Measurements from ENCODE around the gene TMPRSS11E.
"Not testable (repeated sequence)": the region's sequence is repeated elsewhere in the genome, so short reads cannot be mapped to it uniquely, and the experiment has no call there.

The TMPRSS11E gene, protein sequence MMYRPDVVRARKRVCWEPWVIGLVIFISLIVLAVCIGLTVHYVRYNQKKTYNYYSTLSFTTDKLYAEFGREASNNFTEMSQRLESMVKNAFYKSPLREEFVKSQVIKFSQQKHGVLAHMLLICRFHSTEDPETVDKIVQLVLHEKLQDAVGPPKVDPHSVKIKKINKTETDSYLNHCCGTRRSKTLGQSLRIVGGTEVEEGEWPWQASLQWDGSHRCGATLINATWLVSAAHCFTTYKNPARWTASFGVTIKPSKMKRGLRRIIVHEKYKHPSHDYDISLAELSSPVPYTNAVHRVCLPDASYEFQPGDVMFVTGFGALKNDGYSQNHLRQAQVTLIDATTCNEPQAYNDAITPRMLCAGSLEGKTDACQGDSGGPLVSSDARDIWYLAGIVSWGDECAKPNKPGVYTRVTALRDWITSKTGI

GRCh38 chr4:68447201-68447600 lies at the start of gene TMPRSS11E:
TSS of gene TMPRSS11E (plus strand) at chr4:68447463. CDS start at chr4:68447513, 50 bp downstream.
- no peak for DNase-seq

DNA sequence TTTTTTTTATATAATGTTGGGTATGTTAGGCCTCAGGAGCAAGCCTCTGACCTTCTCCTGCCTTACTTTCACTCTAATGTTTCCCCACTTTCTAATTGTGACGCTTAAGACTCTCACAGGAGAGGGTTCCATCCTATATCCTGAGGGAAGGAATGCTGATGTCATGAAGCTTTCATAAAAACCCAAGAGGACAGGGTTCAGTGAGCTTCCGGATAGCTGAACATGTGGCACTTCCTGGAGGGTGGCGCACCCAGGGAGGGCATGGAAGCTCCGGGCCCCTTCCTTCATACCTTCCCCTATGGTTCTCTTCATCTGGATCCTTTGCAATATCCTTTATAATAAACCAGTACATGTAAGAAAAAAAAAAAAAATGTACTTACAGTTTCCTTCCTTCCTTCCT lies 48.0 kb upstream of the TMPRSS11E start:
- DNase-seq: no peak

GRCh38 chr4:68401231-68401630 lies 46.0 kb upstream of the TMPRSS11E start:
- no peak for DNase-seq

GRCh38 chr4:68404153-68404552 lies 43.1 kb upstream of the TMPRSS11E start:
- DNase-seq: no peak

- not testable (repeated sequence) for DNase-seq
These were observed 41.4 kb upstream of the TMPRSS11E start for GRCh38 chr4:68405718-68406478.

DNA sequence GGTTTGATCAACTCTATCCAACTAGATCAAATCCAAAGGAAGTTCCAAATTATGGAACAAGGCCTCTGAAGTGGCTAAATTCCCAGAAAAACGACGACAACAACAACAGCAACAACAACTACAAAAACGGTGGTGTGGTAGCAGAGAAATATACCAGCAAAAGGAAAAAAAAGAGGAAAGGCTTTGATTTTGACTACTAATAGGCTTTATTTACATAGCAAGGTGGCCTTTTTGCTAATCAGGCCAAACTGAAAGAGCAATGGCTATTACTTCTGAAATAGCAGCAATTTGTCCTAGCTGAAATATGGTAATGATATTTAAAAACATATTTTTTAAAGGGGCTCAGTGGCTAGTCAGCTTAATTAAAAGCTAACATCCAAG lies 40.8 kb upstream of the TMPRSS11E start:
- DNase-seq: no peak

DNA sequence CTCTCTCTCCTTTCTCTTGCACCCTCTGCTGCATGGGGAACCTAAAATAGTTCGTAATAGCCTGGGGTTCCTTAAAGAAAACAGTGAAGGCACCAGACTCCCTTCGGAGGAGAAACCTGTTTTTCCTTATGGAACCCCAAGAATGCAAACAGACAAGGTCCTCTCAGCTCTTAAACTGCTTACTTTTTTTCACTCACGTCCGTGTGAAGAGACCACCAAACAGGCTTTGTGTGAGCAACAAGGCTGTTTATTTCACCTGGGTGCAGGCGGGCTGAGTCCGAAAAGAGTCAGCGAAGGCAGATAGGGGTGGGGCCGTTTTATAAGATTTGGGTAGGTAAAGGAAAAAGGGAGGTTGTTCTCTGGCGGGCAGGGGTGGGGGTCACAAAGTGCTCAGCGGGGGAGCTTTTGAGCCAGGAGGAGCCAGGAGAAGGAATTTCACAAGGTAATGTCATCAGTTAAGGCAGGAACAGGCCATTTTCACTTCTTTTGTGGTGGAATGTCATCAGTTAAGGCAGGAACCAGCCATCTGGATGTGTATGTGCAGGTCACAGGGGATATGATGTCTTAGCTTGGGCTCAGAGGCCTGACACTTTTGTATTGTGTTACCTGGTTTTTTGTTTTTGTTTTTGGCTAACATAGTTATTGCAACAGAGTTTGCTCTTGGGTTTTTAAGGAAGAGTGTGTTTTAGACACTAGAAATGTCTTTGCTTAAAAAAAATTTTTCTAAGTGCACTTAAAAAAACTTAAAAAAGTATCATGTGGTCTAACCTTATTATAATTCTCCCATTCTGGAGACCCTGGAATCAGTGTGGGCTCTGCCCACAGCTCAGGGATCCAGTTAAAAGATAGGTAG lies 40.0 kb upstream of the TMPRSS11E start:
- DNase-seq: not testable (repeated sequence)

DNA sequence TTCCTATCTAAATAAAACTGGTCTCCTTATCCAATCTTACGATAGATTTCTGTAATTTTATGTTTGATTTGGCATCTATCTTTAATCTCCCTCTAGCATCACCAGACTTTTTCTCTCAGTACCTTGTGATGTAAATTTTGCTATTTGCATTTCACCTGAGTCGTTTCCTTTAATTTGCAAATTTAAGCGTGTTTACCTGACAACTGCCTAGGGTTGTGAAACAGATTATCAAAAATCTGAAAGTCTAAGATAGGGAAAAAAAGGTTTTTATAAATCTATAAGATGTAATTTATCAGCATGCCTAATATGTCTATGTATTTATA lies 39.4 kb upstream of the TMPRSS11E start:
- no peak for DNase-seq

GRCh38 chr4:68410149-68410548 lies 37.1 kb upstream of the TMPRSS11E start:
- DNase-seq: no peak

DNA sequence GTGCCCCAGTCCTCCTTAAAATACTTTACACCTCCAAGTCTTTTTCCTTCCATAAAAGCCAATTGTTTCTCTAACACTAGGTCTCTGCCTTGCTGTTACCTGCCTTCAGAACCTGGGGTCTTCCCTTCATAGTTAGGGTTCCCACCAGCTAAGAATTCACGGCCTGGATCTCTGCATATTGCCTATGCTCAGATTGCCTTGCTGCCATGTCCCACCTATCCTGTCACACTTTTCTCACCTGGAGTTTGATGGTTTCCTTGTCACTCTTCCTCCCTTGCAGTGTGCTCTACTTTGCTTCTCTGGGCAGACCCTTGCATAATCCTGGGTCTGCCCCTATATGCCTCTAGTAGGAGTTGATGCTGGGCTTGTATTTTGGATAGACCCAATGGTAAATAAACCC lies 36.6 kb upstream of the TMPRSS11E start:
- DNase-seq: no peak

GRCh38 chr4:68412031-68412430 lies 35.2 kb upstream of the TMPRSS11E start:
- DNase-seq: not testable (repeated sequence)

- no peak for DNase-seq
These were observed 30.7 kb upstream of the TMPRSS11E start for GRCh38 chr4:68416591-68416990.

DNA sequence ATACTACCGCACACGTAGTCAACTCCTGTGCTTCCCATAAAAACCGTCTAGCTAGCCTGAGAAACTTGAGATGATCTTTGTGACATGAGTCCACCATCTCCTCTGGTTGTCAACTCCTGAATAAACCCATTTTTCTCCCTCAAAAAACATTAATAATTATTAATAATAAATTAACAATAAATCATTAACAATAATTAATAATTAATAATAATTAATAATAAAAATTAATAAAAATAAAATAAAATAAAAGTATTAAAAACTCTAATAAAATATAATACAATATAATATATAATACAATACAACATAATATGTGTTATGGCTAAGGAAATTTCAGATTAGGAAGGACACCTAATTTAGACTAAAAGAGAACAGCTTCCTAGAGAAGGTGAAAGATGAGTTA lies 20.7 kb upstream of the TMPRSS11E start:
- DNase-seq: no peak

GRCh38 chr4:68430337-68430736 lies 16.9 kb upstream of the TMPRSS11E start:
- DNase-seq: no peak

GRCh38 chr4:68432320-68432719 lies 14.9 kb upstream of the TMPRSS11E start:
- no peak for DNase-seq

DNA sequence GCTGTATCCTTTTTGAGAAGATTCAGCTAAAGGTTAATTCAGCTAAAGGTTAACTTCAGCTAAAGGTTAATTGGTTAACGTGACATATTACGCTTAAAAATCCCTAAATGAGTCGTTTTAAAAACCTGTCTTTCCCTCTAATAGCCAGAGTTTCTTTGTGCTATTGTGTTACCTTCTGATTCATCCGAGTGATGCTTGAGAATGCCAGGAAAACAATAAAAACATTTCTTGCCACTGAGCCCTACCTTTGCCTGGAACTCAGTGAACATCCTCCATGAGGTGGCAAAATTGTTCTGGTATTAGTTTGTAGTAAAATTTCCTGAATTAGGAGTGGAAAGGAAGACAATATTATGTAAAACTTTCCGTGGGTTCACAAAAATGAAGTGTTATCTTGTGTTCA lies 13.7 kb upstream of the TMPRSS11E start:
- no peak for DNase-seq

DNA sequence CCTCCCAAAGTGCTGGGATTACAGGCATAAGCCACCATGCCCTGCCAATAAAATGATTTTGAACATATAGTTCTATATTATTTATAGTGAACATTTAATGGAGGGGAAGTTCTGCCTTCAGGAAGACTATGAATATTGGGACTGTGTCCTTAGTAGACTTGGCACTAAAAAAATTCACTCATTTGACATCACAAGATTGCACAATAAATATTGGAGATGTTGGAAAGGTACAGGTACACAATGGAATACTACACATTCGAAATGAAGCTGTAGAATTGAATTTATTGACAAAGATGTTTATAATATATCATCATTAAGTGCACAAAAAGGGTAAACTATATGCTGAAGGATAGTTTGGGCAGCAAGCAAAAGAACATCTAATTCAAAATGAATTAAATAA lies 13.0 kb upstream of the TMPRSS11E start:
- DNase-seq: no peak

DNA sequence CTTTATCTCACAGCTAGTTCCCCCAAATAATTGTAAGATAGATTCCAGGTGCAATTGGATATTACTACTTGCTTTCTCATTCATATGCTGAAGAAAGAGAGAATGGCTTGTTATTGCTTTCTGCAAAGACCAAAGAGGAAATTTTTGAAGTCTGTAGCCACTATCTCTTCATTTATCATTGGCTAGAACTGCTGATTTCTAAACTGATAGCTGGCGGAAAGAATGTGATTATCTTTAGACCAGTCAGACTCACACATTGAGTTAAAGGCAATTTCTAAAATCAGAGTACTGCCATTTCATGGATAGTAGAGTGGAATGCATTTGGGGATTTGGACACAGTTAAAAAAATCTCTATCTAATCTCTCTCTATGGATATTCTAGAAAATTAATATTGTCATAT lies 12.4 kb upstream of the TMPRSS11E start:
- DNase-seq: no peak

DNA sequence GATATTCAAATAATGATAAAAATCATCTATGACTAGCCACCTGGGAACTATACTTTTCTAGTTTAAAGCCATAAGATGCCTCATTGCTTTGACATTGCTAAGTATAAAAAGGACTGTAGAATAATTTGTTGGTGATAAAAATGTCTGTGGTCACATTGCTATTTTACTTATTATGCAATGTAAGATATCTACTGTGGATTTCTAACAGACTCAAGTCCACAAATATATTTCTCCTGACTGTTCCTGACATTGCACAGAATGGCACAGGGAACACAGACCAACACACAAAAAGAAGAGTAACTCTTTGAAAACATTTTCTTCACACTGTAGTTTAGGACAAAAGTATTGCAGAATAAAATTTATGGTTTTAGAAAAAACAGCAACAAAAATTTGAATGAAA lies 2.2 kb upstream of the TMPRSS11E start:
- no peak for DNase-seq

DNA sequence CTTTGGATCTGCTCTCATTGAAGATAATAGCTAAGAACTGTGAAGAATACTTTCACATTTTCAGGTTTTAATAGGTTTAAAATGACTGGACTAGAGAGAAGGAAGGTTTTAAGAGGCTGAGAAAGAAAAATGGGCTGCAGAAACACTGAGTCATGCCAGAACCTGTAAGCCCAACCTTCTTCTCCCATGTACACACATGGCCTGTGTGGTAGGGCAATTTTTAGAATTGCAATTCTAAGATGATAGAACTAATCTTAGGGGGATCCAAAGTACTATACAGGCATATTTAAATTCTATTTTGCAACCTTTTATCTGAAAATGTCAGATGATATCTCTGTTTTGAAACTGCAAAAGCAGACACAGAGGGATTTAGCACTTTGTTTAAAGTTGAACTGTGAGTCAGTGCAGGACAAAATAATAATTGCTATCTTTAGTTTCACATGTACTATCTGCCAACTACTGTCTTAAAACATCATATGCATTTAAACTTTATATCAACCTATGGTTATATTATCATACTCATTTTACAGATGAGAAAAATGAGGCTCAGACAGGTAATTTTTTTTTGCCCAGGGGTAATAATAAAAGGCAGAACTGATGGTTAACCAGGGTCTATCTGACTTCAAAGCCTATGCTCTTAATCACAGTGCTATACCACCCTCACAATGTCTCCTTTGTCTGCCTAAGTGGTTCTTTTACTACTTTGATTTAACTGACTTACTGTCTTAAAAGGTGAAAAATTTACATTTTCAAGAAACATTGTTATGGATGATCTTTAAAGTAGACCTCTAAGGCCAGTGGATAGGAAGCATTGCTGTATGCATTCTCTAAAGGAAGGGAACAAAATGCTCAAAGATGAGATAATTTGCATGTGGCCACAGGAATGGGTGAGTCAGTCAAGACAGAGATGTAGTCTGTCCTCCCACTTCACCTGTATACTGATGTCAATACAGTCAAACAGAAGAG lies 4.3 kb downstream of the TMPRSS11E start:
- no peak for DNase-seq

GRCh38 chr4:68460085-68460484 lies 12.8 kb downstream of the TMPRSS11E start:
- no peak for DNase-seq

- DNase-seq: no peak
These were observed 14.5 kb downstream of the TMPRSS11E start for GRCh38 chr4:68461790-68462189.

Data from NCI-H1105 treated with DMSO at 0.1 percent for 48 hours (cell line).